Raji (cell line): ENCODE measurements around the gene IL17REL.

Experiments used
- POLR2A ChIP-seq: IDR thresholded peaks from 2 replicates; pipeline ENCODE4 v1.6.1; 2011; ENCODE audit warnings: low read depth, low read length, control low read depth; ENCODE audit not compliant: insufficient read depth

Gene IL17REL

GRCh38 chr22:49964136-49965090 lies 48.2 kb downstream of the IL17REL start:
- TF ChIP-seq POLR2A, result no peak

GRCh38 chr22:49963647-49964026 lies 48.9 kb downstream of the IL17REL start:
- TF ChIP-seq POLR2A, result no peak

- TF ChIP-seq POLR2A, result no peak
Measured at GRCh38 chr22:49962751-49963646, 49.6 kb downstream of the IL17REL start.

GRCh38 chr22:49962012-49962750 lies 50.4 kb downstream of the IL17REL start:
- no peak for TF ChIP-seq POLR2A

GRCh38 chr22:49961601-49962011 lies 51.0 kb downstream of the IL17REL start:
- 0 out of 2 replicates have a peak, but pooled peaks have one; percentile 3 for TF ChIP-seq POLR2A

GRCh38 chr22:49961005-49961600 lies 51.5 kb downstream of the IL17REL start:
- 0 out of 2 replicates have a peak, but pooled peaks have one; percentile 11 for TF ChIP-seq POLR2A

- TF ChIP-seq POLR2A, result peak; percentile 95
Measured at GRCh38 chr22:49960159-49961004, 52.2 kb downstream of the IL17REL start, which contains the start of gene PIM3. TSS of gene PIM3 (plus strand) at chr22:49960772. CDS start at chr22:49960948, 176 bp downstream.

- no peak for TF ChIP-seq POLR2A
Measured at GRCh38 chr22:49959782-49960158, 52.8 kb downstream of the IL17REL start.

- no peak for TF ChIP-seq POLR2A
Measured at GRCh38 chr22:49958931-49959781, 53.4 kb downstream of the IL17REL start.

- TF ChIP-seq POLR2A, result no peak
Measured at GRCh38 chr22:49958366-49958921, 54.1 kb downstream of the IL17REL start.

GRCh38 chr22:49957826-49958365 lies 54.7 kb downstream of the IL17REL start:
- TF ChIP-seq POLR2A, result no peak
